C1 segment of cervical spinal cord (tissue), 14 donors: Measurements from ENCODE around the gene USP25.

ENCODE experiments used
- DNase-seq, 14 donors: peaks; one replicate each; lab custom pipeline; 2025; lab: John Stamatoyannopoulos, UW

Gene USP25

GRCh38 chr21:15852146-15852545, 122.4 kb downstream of the USP25 start:
- no peak for DNase-seq

GRCh38 chr21:15853126-15853525, 123.3 kb downstream of the USP25 start:
- DNase-seq = no peak

GRCh38 chr21:15856813-15857212, 127.0 kb downstream of the USP25 start:
- DNase-seq = no peak

- no peak for DNase-seq
Measured at GRCh38 chr21:15857740-15858139, 128.0 kb downstream of the USP25 start.

GRCh38 chr21:15860541-15860940, 130.8 kb downstream of the USP25 start:
- no peak for DNase-seq

GRCh38 chr21:15868940-15869339, 139.2 kb downstream of the USP25 start:
- no peak for DNase-seq

- DNase-seq = no peak
Measured at GRCh38 chr21:15870819-15871218, 141.0 kb downstream of the USP25 start.

- no peak for DNase-seq
Measured at GRCh38 chr21:15872236-15872635, 142.5 kb downstream of the USP25 start.

- DNase-seq = no peak
Measured at GRCh38 chr21:15874615-15875014, 144.8 kb downstream of the USP25 start.

- DNase-seq = no peak
Measured at GRCh38 chr21:15875286-15875685, 145.5 kb downstream of the USP25 start.

GRCh38 chr21:15893902-15894301, 164.1 kb downstream of the USP25 start:
- DNase-seq = no peak

GRCh38 chr21:15894596-15894995, 164.8 kb downstream of the USP25 start:
- DNase-seq = no peak

GRCh38 chr21:15895142-15896106, 165.6 kb downstream of the USP25 start:
- no peak for DNase-seq

- no peak for DNase-seq
Measured at GRCh38 chr21:15896501-15896900, 166.7 kb downstream of the USP25 start.

- no peak for DNase-seq
Measured at GRCh38 chr21:15904389-15904788, 174.6 kb downstream of the USP25 start.

GRCh38 chr21:15908187-15908586, 178.4 kb downstream of the USP25 start:
- no peak for DNase-seq

GRCh38 chr21:15928196-15928595, 198.4 kb downstream of the USP25 start:
- peak in 1 of 14 donors; percentile 78 for DNase-seq

- DNase-seq = no peak
Measured at GRCh38 chr21:15928686-15929425, 199.1 kb downstream of the USP25 start.

GRCh38 chr21:15929536-15929935, 199.8 kb downstream of the USP25 start:
- DNase-seq = no peak
